DND-41 (cell line): Measurements from ENCODE around the gene CS.

Experiments used
- ATAC-seq: fragments of 200-7000 bp; cut with Tn5 transposase; 3 replicates; pipeline ENCODE4 v1.9.1; 2021; ENCODE audit warnings: low read depth; ENCODE audit not compliant: insufficient read depth
- DNase-seq: peaks from one replicate; pipeline ENCODE4 v3.0.0-alpha.2; 2020
- H2AFZ ChIP-seq: 2 replicates; pipeline ENCODE4 v1.6.0; 2012; ENCODE audit warnings: low read depth, low read length
- H3K27ac ChIP-seq: 2 replicates; pipeline ENCODE4 v1.5.1; 2012; ENCODE audit warnings: low read length, inconsistent platforms
- H3K27me3 ChIP-seq: fragments of 200-600 bp; sonication (generic); 2 replicates; pipeline ENCODE4 v1.6.0; 2012; ENCODE audit warnings: low read length, mild to moderate bottlenecking, inconsistent platforms; ENCODE audit not compliant: insufficient read depth, poor library complexity
- H3K36me3 ChIP-seq: 2 replicates; pipeline ENCODE4 v1.5.1; 2012; ENCODE audit warnings: low read length, inconsistent platforms; ENCODE audit not compliant: insufficient read depth
- H3K4me1 ChIP-seq: 2 replicates; pipeline ENCODE4 v1.5.1; 2012; ENCODE audit warnings: mild to moderate bottlenecking, low read length; ENCODE audit not compliant: insufficient read depth
- H3K4me2 ChIP-seq: 2 replicates; pipeline ENCODE4 v1.6.0; 2012; ENCODE audit warnings: mild to moderate bottlenecking, moderate library complexity, low read length, inconsistent platforms; ENCODE audit not compliant: insufficient read depth
- H3K4me3 ChIP-seq, 2 experiments: fragments of 200-600 bp in 1 of 2; shearing (Covaris generic) in 1 of 2; 2 replicates each; pipeline ENCODE4 v1.5.1; 2012 to 2016; ENCODE audit warnings: inconsistent platforms in 2 of 2, low read length in 2 of 2, mild to moderate bottlenecking in 2 of 2, low read depth in 1 of 2, moderate library complexity in 1 of 2
- H3K79me2 ChIP-seq: 2 replicates; pipeline ENCODE4 v1.6.0; 2012; ENCODE audit warnings: low read length, inconsistent platforms; ENCODE audit not compliant: insufficient read depth
- H3K9ac ChIP-seq: 2 replicates; pipeline ENCODE4 v1.6.0; 2012; ENCODE audit warnings: low read depth, mild to moderate bottlenecking, inconsistent platforms, low read length, moderate library complexity
- H3K9me3 ChIP-seq: 2 replicates; pipeline ENCODE4 v1.5.1; 2012; ENCODE audit warnings: low read length, moderate library complexity, mild to moderate bottlenecking, inconsistent platforms; ENCODE audit not compliant: insufficient read depth, severe bottlenecking
- H4K20me1 ChIP-seq: 2 replicates; pipeline ENCODE4 v1.6.0; 2012; ENCODE audit warnings: low read length; ENCODE audit not compliant: insufficient read depth
- EZH2 ChIP-seq: IDR thresholded peaks from 3 replicates; pipeline ENCODE4 v1.6.1; 2012; ENCODE audit warnings: borderline replicate concordance, low read depth, mild to moderate bottlenecking, moderate library complexity, low read length, inconsistent platforms; ENCODE audit not compliant: severe bottlenecking
- TF ChIP-seq, protein P1 (sequence below): IDR thresholded peaks from 2 replicates; pipeline ENCODE4 v1.5.1; 2012; ENCODE audit warnings: borderline replicate concordance, low read length, moderate library complexity, mild to moderate bottlenecking; ENCODE audit not compliant: poor library complexity, severe bottlenecking; ENCODE audit errors: extremely low read depth

CS gene

DNA sequence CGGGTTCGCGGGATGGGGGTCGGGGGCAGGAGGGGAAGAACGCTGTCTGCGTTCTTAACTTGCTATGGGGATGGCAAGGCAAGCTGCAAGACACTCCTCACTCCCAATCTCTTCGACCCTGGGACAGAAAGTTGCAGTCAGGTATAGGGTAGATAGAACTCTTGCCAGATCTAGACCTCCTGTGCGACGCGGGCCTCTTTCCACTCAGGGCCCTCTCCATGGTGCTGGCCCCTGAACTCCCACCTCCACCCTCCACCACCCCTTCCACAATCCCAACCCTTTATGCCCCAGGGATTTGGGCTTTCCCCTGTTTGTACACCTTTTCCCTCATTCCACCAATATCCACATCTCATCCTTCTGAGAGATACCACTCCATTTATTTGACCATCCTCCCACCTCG is 75.2 kb downstream of the CS start:
- DNase-seq (peak; percentile 34), ATAC-seq (no peak)
- Histone ChIP-seq H3K27me3 (no peaks in the 10 kb centered on the region), H3K4me3 (peak overlapping the region; percentile 67; a peak in 3 of 4 replicates), H3K4me1 (peaks cover 51% of the 10 kb centered on the region), H3K36me3 (peaks cover 17% of the 10 kb centered on the region), H3K27ac (peak overlapping the region; percentile 65), H3K79me2 (peaks cover 43% of the 10 kb centered on the region), H3K9me3 (no peaks in the 10 kb centered on the region), H3K9ac (peak overlapping the region; percentile 65), H3K4me2 (peak overlapping the region; percentile 97), H2AFZ (peak overlapping the region; percentile 82; the same call in 1 of the 2 replicates), H4K20me1 (0 out of 2 replicates have a peak, but pooled peaks cover 3% of the 10 kb centered on the region)
- TF ChIP-seq EZH2: no peak
- TF ChIP-seq, protein P1, sequence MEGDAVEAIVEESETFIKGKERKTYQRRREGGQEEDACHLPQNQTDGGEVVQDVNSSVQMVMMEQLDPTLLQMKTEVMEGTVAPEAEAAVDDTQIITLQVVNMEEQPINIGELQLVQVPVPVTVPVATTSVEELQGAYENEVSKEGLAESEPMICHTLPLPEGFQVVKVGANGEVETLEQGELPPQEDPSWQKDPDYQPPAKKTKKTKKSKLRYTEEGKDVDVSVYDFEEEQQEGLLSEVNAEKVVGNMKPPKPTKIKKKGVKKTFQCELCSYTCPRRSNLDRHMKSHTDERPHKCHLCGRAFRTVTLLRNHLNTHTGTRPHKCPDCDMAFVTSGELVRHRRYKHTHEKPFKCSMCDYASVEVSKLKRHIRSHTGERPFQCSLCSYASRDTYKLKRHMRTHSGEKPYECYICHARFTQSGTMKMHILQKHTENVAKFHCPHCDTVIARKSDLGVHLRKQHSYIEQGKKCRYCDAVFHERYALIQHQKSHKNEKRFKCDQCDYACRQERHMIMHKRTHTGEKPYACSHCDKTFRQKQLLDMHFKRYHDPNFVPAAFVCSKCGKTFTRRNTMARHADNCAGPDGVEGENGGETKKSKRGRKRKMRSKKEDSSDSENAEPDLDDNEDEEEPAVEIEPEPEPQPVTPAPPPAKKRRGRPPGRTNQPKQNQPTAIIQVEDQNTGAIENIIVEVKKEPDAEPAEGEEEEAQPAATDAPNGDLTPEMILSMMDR: no peak

DNA sequence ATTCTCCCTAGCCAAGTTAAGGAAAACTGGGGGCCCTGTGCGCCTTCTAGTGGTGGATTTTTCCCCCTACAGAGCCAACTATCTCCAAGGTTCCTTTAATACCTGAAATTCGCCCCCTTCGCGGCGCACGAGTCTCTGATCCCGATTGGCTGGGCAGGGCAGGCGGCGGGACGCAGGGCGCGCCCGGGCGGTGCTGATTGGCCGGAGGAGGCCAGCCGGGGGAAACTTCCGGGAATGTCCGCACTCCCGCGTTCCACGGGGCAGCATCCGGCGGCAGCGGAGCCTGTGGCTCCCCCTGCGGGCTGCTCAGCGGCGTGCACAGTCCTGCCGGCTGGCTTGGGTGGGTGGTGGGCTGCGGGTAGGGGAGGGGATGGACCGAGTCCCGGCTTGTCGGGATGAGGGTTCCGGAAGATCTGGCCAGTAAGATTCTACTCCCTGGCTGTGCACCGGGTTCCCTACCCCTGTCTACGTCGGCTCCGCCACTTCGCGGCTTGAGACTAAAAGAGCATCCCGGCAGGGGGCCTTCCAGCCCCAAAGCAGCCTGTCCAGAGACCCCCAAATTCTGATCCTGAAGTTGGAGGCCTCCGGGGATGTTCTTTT is 75.9 kb downstream of the CS start, which contains the start of gene NABP2:
Gene NABP2 (plus strand): TSS at position 241 of the 600 bp plus-strand sequence. CDS start 515 bp downstream, outside the sequence.
- Histone ChIP-seq H3K9ac (peak within 1 kb of the TSS; percentile 65), H3K9me3 (no peaks in the 10 kb centered on the region), H3K4me2 (peak within 1 kb of the TSS; percentile 97), H3K27me3 (no peaks in the 10 kb centered on the region), H3K4me3 (peak within 1 kb of the TSS; percentile 67; a peak in 3 of 4 replicates), H2AFZ (peak within 1 kb of the TSS; percentile 82), H3K27ac (peak within 1 kb of the TSS; percentile 75), H3K4me1 (peaks cover 54% of the 10 kb centered on the region), H3K79me2 (peaks cover 50% of the 10 kb centered on the region), H3K36me3 (peaks cover 17% of the 10 kb centered on the region), H4K20me1 (0 out of 2 replicates have a peak, but pooled peaks cover 3% of the 10 kb centered on the region)
- ATAC-seq (peak; percentile 85), DNase-seq (peak; percentile 98)
- no peak for TF ChIP-seq EZH2
- TF ChIP-seq, protein P1: peak; percentile 80

DNA sequence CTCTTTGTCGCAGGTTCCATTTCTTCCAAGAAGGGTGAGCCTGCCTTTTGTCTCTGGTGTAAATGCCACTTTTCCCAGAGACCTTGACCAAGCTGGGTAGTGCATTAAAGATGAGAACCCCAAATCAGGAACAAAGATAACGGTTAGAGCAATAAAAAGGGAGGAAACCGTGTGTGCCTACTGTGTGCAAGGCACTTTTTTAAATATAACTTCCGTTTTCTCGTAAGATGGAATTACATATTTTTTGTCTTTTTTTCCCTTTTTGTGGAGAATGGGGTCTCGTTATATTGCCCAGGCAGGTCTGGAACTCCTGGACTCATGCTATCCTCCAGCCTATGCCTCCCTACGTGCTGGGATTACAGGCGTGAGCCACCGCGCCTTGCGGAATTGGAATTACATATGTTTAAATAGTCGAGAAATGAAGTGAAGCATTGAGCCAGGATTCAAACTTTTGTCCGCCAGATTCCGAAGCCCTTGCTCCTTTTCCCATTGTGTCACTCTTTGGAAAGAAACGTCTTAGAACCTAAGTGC is 76.5 kb downstream of the CS start:
- Histone ChIP-seq H3K4me1 (peaks cover 54% of the 10 kb centered on the region), H3K4me2 (peak overlapping the region; percentile 97), H2AFZ (peak overlapping the region; percentile 82), H3K27ac (peak overlapping the region; percentile 75), H3K9me3 (no peaks in the 10 kb centered on the region), H3K4me3 (peak overlapping the region; percentile 23 to 67; a peak in 3 of 4 replicates), H3K27me3 (no peaks in the 10 kb centered on the region), H3K9ac (peak overlapping the region; percentile 65), H3K36me3 (peaks cover 17% of the 10 kb centered on the region), H3K79me2 (peaks cover 52% of the 10 kb centered on the region), H4K20me1 (0 out of 2 replicates have a peak, but pooled peaks cover 3% of the 10 kb centered on the region)
- ATAC-seq (no peak; the same call in 2 of the 3 replicates), DNase-seq (no peak)
- TF ChIP-seq, protein P1: no peak
- TF ChIP-seq EZH2: no peak
